Raji (cell line): ENCODE data around the gene SPDEF.

Source experiments
- POLR2A ChIP-seq: IDR thresholded peaks from 2 replicates; pipeline ENCODE4 v1.6.1; 2011; ENCODE audit warnings: low read depth, low read length, control low read depth; ENCODE audit not compliant: insufficient read depth

The SPDEF gene

GRCh38 chr6:34560366-34561226, 4.5 kb upstream of the SPDEF start:
- TF ChIP-seq POLR2A = no peak

- TF ChIP-seq POLR2A = no peak
Observed at GRCh38 chr6:34559651-34560365, 3.7 kb upstream of the SPDEF start.

GRCh38 chr6:34558172-34558714, 2.1 kb upstream of the SPDEF start:
- no peak for TF ChIP-seq POLR2A

GRCh38 chr6:34557228-34557627, 1.1 kb upstream of the SPDEF start:
- no peak for TF ChIP-seq POLR2A

- TF ChIP-seq POLR2A = no peak
Observed at GRCh38 chr6:34556493-34556892, 364 bp upstream of the SPDEF start.

GRCh38 chr6:34555328-34555727, 801 bp downstream of the SPDEF start:
- no peak for TF ChIP-seq POLR2A

GRCh38 chr6:34555007-34555322, 1.2 kb downstream of the SPDEF start:
- TF ChIP-seq POLR2A = no peak

GRCh38 chr6:34554291-34555006, 1.7 kb downstream of the SPDEF start:
- TF ChIP-seq POLR2A = no peak

- no peak for TF ChIP-seq POLR2A
Observed at GRCh38 chr6:34553750-34554149, 2.4 kb downstream of the SPDEF start.

- no peak for TF ChIP-seq POLR2A
Observed at GRCh38 chr6:34553146-34553545, 3.0 kb downstream of the SPDEF start.

- TF ChIP-seq POLR2A = no peak
Observed at GRCh38 chr6:34552620-34553019, 3.5 kb downstream of the SPDEF start.

GRCh38 chr6:34551720-34552119, 4.4 kb downstream of the SPDEF start:
- TF ChIP-seq POLR2A = no peak

GRCh38 chr6:34549804-34550202, 6.3 kb downstream of the SPDEF start:
- no peak for TF ChIP-seq POLR2A

- TF ChIP-seq POLR2A = no peak
Observed at GRCh38 chr6:34549026-34549803, 6.9 kb downstream of the SPDEF start.
